ENCODE data around the gene NAP1L1.

Gene NAP1L1

GRCh38 chr12:76037130-76038103, 47.1 kb downstream of the NAP1L1 start:
- Mint-ChIP-seq H3K27ac (peak overlapping the region; percentile 50), H3K27me3 (no peaks in the 10 kb centered on the region), H3K4me1 (ENCODE audit: low read depth) (peaks cover 43% of the 10 kb centered on the region), H3K9me3 (ENCODE audit: low read depth) (no peaks in the 10 kb centered on the region), H3K4me3 (no peak overlapping the region), H3K36me3 (no peaks in the 10 kb centered on the region)

- Mint-ChIP-seq H3K9me3 (ENCODE audit: low read depth) (no peaks in the 10 kb centered on the region), H3K4me3 (no peak overlapping the region), H3K27ac (peak overlapping the region; percentile 31), H3K36me3 (no peaks in the 10 kb centered on the region), H3K27me3 (no peaks in the 10 kb centered on the region), H3K4me1 (ENCODE audit: low read depth) (peaks cover 47% of the 10 kb centered on the region)
Observed at GRCh38 chr12:76035045-76035444, 49.4 kb downstream of the NAP1L1 start.

GRCh38 chr12:76033081-76034011, 51.1 kb downstream of the NAP1L1 start:
- H3K27me3 Mint-ChIP-seq = no peaks in the 10 kb centered on the region
- no peaks in the 10 kb centered on the region for H3K9me3 Mint-ChIP-seq (ENCODE audit: low read depth)
- H3K36me3 Mint-ChIP-seq = peaks cover 12% of the 10 kb centered on the region
- peak overlapping the region; percentile 98 for H3K27ac Mint-ChIP-seq
- H3K4me3 Mint-ChIP-seq = peak overlapping the region; percentile 96
- peaks cover 54% of the 10 kb centered on the region for H3K4me1 Mint-ChIP-seq (ENCODE audit: low read depth)

- Mint-ChIP-seq H3K27ac (peak overlapping the region; percentile 98), H3K4me1 (ENCODE audit: low read depth) (peaks cover 52% of the 10 kb centered on the region), H3K27me3 (no peaks in the 10 kb centered on the region), H3K36me3 (peaks cover 12% of the 10 kb centered on the region), H3K4me3 (peak overlapping the region; percentile 96), H3K9me3 (ENCODE audit: low read depth) (no peaks in the 10 kb centered on the region)
Observed at GRCh38 chr12:76032043-76032981, 52.2 kb downstream of the NAP1L1 start.

GRCh38 chr12:76031414-76032042, 53.0 kb downstream of the NAP1L1 start, which contains the start of gene PHLDA1:
PHLDA1 (minus strand) TSS chr12:76031776.
- H3K27ac Mint-ChIP-seq = peak within 1 kb of the TSS; percentile 98
- H3K4me1 Mint-ChIP-seq (ENCODE audit: low read depth) = peaks cover 55% of the 10 kb centered on the region
- no peaks in the 10 kb centered on the region for H3K27me3 Mint-ChIP-seq
- H3K36me3 Mint-ChIP-seq = peaks cover 15% of the 10 kb centered on the region
- peak within 1 kb of the TSS; percentile 96 for H3K4me3 Mint-ChIP-seq
- no peaks in the 10 kb centered on the region for H3K9me3 Mint-ChIP-seq (ENCODE audit: low read depth)

- Mint-ChIP-seq H3K27ac (peak overlapping the region; percentile 98), H3K36me3 (peaks cover 16% of the 10 kb centered on the region), H3K4me1 (ENCODE audit: low read depth) (peaks cover 57% of the 10 kb centered on the region), H3K27me3 (no peaks in the 10 kb centered on the region), H3K9me3 (ENCODE audit: low read depth) (no peaks in the 10 kb centered on the region), H3K4me3 (peak overlapping the region; percentile 96)
Observed at GRCh38 chr12:76031081-76031413, 53.4 kb downstream of the NAP1L1 start.

GRCh38 chr12:76030341-76031080, 54.0 kb downstream of the NAP1L1 start:
- Mint-ChIP-seq H3K27ac (peak overlapping the region; percentile 96), H3K36me3 (peaks cover 16% of the 10 kb centered on the region), H3K4me1 (ENCODE audit: low read depth) (peaks cover 58% of the 10 kb centered on the region), H3K9me3 (ENCODE audit: low read depth) (no peaks in the 10 kb centered on the region), H3K27me3 (no peaks in the 10 kb centered on the region), H3K4me3 (peak overlapping the region; percentile 96)

- H3K36me3 Mint-ChIP-seq = peaks cover 16% of the 10 kb centered on the region
- peak overlapping the region; percentile 96 for H3K27ac Mint-ChIP-seq
- H3K27me3 Mint-ChIP-seq = no peaks in the 10 kb centered on the region
- H3K4me1 Mint-ChIP-seq (ENCODE audit: low read depth) = peaks cover 60% of the 10 kb centered on the region
- peak overlapping the region; percentile 96 for H3K4me3 Mint-ChIP-seq
- H3K9me3 Mint-ChIP-seq (ENCODE audit: low read depth) = no peaks in the 10 kb centered on the region
Observed at GRCh38 chr12:76029982-76030340, 54.5 kb downstream of the NAP1L1 start.

- H3K36me3 Mint-ChIP-seq = peaks cover 16% of the 10 kb centered on the region
- no peaks in the 10 kb centered on the region for H3K9me3 Mint-ChIP-seq (ENCODE audit: low read depth)
- H3K27ac Mint-ChIP-seq = peak overlapping the region; percentile 90
- H3K27me3 Mint-ChIP-seq = no peaks in the 10 kb centered on the region
- peaks cover 57% of the 10 kb centered on the region for H3K4me1 Mint-ChIP-seq (ENCODE audit: low read depth)
- peak overlapping the region; percentile 96 for H3K4me3 Mint-ChIP-seq
Observed at GRCh38 chr12:76028571-76029277, 55.8 kb downstream of the NAP1L1 start.

GRCh38 chr12:76026643-76027063, 57.8 kb downstream of the NAP1L1 start:
- peaks cover 45% of the 10 kb centered on the region for H3K4me1 Mint-ChIP-seq (ENCODE audit: low read depth)
- peaks cover 16% of the 10 kb centered on the region for H3K36me3 Mint-ChIP-seq
- peak overlapping the region; percentile 25 for H3K27ac Mint-ChIP-seq
- H3K4me3 Mint-ChIP-seq = peak overlapping the region; percentile 67
- H3K9me3 Mint-ChIP-seq (ENCODE audit: low read depth) = no peaks in the 10 kb centered on the region
- no peaks in the 10 kb centered on the region for H3K27me3 Mint-ChIP-seq

- Mint-ChIP-seq H3K4me1 (ENCODE audit: low read depth) (peaks cover 52% of the 10 kb centered on the region), H3K27me3 (no peaks in the 10 kb centered on the region), H3K4me3 (peak overlapping the region; percentile 67), H3K36me3 (peaks cover 16% of the 10 kb centered on the region), H3K9me3 (ENCODE audit: low read depth) (no peaks in the 10 kb centered on the region), H3K27ac (peak overlapping the region; percentile 64)
Observed at GRCh38 chr12:76025601-76026575, 58.6 kb downstream of the NAP1L1 start.

Data from activated naive CD8-positive, alpha-beta T cell (primary cell).